ENCODE data around the gene LMAN1. TPM values are rescaled to one million over a fixed set of nuclear protein-coding genes. Genes with fewer than 3 reads are reported as not detected.

Gene LMAN1
- total RNA-seq, 1 experiment from 2014 or later: 158 TPM

Other genes with a start within 250 kb of the LMAN1 start
- 21.7 and 25.0 TPM in 2 replicates for gene SEC11C, start 219.4 kb downstream of the LMAN1 start, total RNA-seq (2014; rRNA removed; shearing (Covaris generic))
- gene GRP, start 139.1 kb downstream of the LMAN1 start, total RNA-seq (2014; rRNA removed; shearing (Covaris generic)): not detected in 2 replicates
- gene RAX, start 85.8 kb downstream of the LMAN1 start, total RNA-seq (2014; rRNA removed; shearing (Covaris generic)): not detected in 2 replicates
- not detected in 2 replicates for gene CPLX4, start 40.6 kb downstream of the LMAN1 start, total RNA-seq (2014; rRNA removed; shearing (Covaris generic))

Measured in SJSA1 (cell line).